HG03442 (cell line): ENCODE results near the gene SAG.

Experiments
- ATAC-seq: cut with Tn5 transposase; IDR thresholded peaks from one replicate; pipeline ENCODE4 v1.9.1; 2021; ENCODE audit warnings: mild to moderate bottlenecking, moderate library complexity; ENCODE audit not compliant: unreplicated experiment

Gene SAG

GRCh38 chr2:233307565-233307964 is at the start of gene SAG:
TSS of gene SAG (plus strand) at chr2:233307816. CDS start at chr2:233309190, 1,374 bp downstream.
- ATAC-seq, result no peak

- ATAC-seq, result no peak
Measured at GRCh38 chr2:233258211-233258610, 49.4 kb upstream of the SAG start.

- ATAC-seq, result no peak
Measured at GRCh38 chr2:233259730-233260129, 47.9 kb upstream of the SAG start.

- no peak for ATAC-seq
Measured at GRCh38 chr2:233260661-233261060, 47.0 kb upstream of the SAG start.

DNA sequence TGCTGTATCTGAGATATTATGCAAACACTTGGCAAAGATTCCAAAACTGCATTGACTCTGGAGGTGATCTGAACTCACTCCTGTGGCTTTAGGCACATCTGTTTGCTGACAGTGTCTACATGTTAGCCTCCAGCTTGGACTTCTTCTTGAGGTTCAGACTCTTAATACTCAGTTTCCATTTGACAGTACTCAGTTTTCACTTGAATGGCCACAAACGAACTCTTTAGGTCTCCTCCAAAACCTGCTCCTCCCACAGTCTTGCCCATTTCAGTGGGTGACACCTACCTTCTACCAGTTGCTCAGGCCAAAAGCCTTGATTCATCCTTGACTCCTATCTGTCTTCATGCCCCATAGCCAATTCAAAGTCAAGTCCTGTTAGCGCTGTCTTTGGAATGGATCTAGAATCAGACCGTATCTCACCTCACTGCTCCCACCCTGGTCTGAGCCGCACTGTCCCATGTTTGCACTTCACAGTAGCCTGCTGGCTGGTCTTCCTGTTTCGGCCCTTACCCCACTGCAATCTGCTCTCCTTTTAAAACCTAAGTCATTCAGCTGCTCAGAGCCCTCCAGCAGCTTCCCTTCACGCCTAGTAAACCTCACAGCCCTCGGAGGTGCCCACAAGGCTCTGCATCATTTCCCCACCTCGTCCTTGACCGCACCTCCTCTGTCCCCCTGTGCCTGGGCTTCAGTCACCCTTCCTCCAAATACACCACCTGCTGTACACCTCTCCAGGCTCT is 45.6 kb upstream of the SAG start:
- peak; percentile 65 for ATAC-seq

DNA sequence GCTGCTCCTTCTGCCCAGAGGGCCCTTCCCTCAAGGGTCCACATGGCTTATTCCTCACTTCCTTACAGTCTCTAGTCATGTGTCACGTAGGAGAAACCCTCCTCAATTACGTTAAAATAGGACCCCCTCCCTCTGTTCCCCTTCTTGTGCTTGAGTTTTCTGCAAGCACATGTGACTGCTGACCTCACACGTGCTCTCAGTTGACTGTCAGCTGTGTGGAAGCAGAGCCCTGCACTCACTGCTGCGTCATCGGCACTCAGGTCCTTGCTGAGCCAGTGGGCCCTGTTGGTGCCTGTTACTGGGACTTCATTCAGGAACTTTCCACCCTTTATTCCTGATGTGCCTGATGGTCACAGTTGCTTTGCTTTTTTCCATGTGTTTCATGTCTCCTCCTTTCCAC is 45.1 kb upstream of the SAG start:
- ATAC-seq, result no peak

GRCh38 chr2:233263045-233263570 is 44.5 kb upstream of the SAG start:
- no peak for ATAC-seq

GRCh38 chr2:233264667-233265066 is 42.9 kb upstream of the SAG start:
- no peak for ATAC-seq

GRCh38 chr2:233265899-233266431 is 41.7 kb upstream of the SAG start:
- ATAC-seq, result no peak

DNA sequence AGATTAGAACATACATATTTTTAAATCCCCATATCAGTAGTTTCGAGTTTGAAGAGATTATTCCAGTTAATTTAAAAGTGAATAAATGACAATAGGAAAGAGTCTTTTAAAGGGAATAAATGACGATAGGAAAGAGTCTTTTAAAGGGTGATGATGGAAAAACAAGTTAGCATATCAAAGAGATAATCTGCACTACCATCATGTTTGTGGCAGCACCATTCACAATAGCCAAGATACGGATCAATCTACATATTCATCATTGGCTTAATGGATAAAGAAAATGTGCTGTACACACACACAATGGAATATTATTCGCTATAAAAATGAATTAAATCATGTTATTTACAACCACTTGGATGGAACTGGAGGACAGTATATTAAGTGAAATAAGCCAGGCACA is 41.1 kb upstream of the SAG start:
- ATAC-seq, result no peak

- ATAC-seq, result peak; percentile 87
Measured at GRCh38 chr2:233267516-233268245, 39.9 kb upstream of the SAG start.

- ATAC-seq, result no peak
Measured at GRCh38 chr2:233270366-233270765, 37.2 kb upstream of the SAG start.

GRCh38 chr2:233270951-233271350 is 36.7 kb upstream of the SAG start:
- ATAC-seq, result no peak

- no peak for ATAC-seq
Measured at GRCh38 chr2:233271693-233272092, 35.9 kb upstream of the SAG start.

GRCh38 chr2:233273120-233273519 is 34.5 kb upstream of the SAG start:
- no peak for ATAC-seq

- no peak for ATAC-seq
Measured at GRCh38 chr2:233275223-233275622, 32.4 kb upstream of the SAG start.

DNA sequence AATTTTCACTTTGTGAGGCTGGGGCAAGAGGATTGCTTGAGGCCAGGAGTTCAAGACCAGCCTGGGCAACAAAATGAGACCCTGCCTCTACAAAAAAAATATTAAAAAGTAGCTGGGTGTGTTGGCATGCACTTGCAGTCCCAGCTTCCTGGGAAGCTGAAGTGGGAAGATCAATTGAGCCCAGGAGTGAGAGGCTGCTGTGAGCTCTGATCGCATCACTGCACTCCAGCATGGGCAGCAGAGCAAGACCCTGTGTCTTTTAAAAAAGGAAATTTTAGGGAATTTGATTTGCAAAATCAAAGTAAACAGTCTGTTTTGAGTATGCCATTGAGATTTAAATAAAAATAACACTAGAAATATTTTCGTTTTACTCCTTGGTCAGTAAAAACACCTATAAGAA is 28.7 kb upstream of the SAG start:
- no peak for ATAC-seq

DNA sequence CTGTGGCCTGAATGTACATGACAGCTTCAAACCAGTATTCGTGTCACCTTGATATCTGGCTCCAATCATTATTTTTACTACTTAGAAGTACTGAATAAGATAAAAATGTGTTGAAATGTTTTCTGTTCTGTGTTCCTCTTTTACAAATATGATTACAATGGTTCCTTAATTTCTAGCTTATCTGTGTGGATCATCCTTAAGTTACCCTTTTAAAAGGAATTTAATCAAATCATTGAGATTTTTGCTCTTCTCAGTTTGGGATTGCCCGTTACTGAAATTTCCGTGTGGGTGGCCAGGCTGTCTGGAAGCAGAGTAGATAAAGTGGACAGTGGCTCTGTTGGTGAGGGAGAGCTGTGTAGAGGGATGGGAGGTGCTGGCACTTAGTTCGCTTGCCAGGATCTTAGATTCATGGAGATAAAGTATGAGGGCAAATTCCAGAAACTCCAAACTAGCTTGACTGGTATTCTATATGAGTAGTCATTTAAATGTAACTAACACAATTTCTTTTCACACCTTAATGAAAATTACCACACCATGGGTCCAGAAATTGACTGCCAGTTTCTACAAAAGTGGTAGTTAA is 27.4 kb upstream of the SAG start:
- ATAC-seq, result no peak

DNA sequence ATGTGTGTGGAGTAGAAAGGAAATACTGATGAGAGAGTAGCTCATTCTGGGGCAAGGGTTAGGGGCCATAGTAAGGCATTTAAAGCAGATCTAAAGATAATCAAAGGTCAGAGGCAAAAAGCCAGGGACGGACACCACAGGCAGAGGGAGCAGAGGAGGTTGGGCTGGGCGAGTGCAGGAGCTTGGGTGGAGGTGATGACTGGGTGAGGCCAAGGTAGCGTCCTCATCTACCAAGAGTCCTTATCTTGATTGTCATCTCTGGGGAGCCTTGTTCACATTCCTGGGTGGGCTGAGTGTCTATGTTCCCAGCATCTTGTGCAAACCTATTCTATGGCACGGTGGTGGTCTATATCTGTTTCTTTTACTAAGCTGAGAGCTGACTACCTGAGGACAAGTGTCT is 26.1 kb upstream of the SAG start:
- no peak for ATAC-seq

DNA sequence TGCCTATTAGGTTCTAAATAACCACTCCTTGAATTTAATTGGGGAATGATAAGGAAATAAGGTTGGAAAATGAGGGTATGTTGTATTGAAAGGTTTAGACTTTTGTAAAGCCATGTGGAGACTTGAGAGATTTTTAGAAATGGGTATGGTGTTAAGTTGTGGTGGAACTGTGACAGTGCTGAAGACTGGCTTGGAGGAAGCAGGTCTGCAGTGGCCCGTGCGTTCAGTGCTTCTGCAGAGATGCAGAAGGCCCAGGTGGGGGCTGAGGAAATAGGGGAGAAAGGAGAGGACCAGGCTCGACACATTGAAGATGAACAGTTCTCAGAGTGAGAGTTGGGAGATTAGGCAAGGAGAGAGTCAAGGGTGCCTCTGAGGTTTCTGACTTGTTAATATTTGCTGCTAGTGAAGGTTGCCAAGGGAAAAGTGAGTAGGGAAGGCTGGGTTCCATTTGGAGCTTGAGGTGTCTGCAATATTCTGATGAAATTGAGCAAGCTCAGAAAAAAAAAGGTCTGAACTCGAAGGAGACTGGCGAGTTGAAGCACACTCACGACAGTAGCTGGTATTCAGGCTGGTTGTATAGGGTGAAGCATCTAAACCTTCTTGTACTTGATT is 25.5 kb upstream of the SAG start:
- ATAC-seq, result no peak

- ATAC-seq, result no peak
Measured at GRCh38 chr2:233285921-233286320, 21.7 kb upstream of the SAG start.
